Measurements from ENCODE around the gene RNF157. TPM values are rescaled to one million over a fixed set of nuclear protein-coding genes. Genes with fewer than 3 reads are reported as not detected.

The RNF157 gene
- total and polyA plus RNA-seq, 2 experiments from 2014 or later: 5.0 to 8.6 TPM

DNA sequence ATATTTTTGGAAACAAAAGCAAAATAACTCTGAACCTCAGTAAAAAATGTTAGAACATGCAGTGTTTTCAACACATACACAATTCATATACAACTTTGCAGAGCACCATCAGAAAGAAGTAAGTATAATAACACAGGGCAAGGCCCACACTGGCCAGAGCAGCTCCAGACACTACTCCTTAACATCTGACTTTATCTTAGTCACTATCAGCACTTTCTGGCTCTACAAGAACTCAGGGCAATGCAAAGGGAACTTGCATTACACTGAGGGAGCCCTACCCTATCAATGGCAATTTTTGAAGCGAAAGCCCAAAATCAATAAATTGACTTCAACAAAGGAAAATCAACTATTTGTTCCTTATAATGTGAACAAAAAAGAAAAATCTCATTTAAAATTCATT, 16.5 kb downstream of the RNF157 start:
- no peak overlapping the region for H2AFZ ChIP-seq
- H3K4me3 ChIP-seq: no peak overlapping the region
- H3K4me2 ChIP-seq: no peak overlapping the region
- no peaks in the 10 kb centered on the region for H4K20me1 ChIP-seq (ENCODE audit: insufficient read depth, poor library complexity, severe bottlenecking)
- H3K27ac ChIP-seq: no peak overlapping the region
- DNase-seq (ENCODE audit: low spot score): no peak
- H3K9me3 ChIP-seq (ENCODE audit: low read depth): no peaks in the 10 kb centered on the region
- H3K79me2 ChIP-seq: no peaks in the 10 kb centered on the region
- no peaks in the 10 kb centered on the region for H3K9me2 ChIP-seq (replicated peaks; ENCODE audit: insufficient read depth)
- TF ChIP-seq EZH2phosphoT487 (IDR thresholded peaks at IDR 0.05; ENCODE audit: low read depth, severe bottlenecking, unreplicated experiment): no peak
- no peak for TF ChIP-seq EZH2 (IDR thresholded peaks at IDR 0.05; ENCODE audit: borderline replicate concordance)
- TF ChIP-seq, protein P1, sequence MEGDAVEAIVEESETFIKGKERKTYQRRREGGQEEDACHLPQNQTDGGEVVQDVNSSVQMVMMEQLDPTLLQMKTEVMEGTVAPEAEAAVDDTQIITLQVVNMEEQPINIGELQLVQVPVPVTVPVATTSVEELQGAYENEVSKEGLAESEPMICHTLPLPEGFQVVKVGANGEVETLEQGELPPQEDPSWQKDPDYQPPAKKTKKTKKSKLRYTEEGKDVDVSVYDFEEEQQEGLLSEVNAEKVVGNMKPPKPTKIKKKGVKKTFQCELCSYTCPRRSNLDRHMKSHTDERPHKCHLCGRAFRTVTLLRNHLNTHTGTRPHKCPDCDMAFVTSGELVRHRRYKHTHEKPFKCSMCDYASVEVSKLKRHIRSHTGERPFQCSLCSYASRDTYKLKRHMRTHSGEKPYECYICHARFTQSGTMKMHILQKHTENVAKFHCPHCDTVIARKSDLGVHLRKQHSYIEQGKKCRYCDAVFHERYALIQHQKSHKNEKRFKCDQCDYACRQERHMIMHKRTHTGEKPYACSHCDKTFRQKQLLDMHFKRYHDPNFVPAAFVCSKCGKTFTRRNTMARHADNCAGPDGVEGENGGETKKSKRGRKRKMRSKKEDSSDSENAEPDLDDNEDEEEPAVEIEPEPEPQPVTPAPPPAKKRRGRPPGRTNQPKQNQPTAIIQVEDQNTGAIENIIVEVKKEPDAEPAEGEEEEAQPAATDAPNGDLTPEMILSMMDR (IDR thresholded peaks at IDR 0.05; ENCODE audit: poor library complexity): no peak
- H3K36me3 ChIP-seq (replicated peaks; ENCODE audit: insufficient read depth, low read depth): no peaks in the 10 kb centered on the region
- no peaks in the 10 kb centered on the region for H3K4me1 ChIP-seq (ENCODE audit: insufficient read depth)
- 100% methylated on average over 1 of the region's 1 CpG for WGBS (ENCODE audit: low lambda C conversion rate, missing lambda C conversion rate)
- no peaks in the 10 kb centered on the region for H3K27me3 ChIP-seq

GRCh38 chr17:76219670-76220383, 20.5 kb downstream of the RNF157 start:
- Histone ChIP-seq H3K27ac (no peak overlapping the region), H3K36me3 (replicated peaks; ENCODE audit: insufficient read depth, low read depth) (no peaks in the 10 kb centered on the region), H2AFZ (no peak overlapping the region), H3K27me3 (no peaks in the 10 kb centered on the region), H3K9me3 (ENCODE audit: low read depth) (no peaks in the 10 kb centered on the region), H3K4me1 (ENCODE audit: insufficient read depth) (no peaks in the 10 kb centered on the region), H4K20me1 (ENCODE audit: insufficient read depth, poor library complexity, severe bottlenecking) (no peaks in the 10 kb centered on the region), H3K9me2 (replicated peaks; ENCODE audit: insufficient read depth) (no peaks in the 10 kb centered on the region), H3K79me2 (no peaks in the 10 kb centered on the region), H3K4me2 (no peak overlapping the region), H3K4me3 (no peak overlapping the region)
- DNase-seq (ENCODE audit: low spot score): no peak
- 95% methylated on average over 7 of the region's 7 CpGs for WGBS (ENCODE audit: low lambda C conversion rate, missing lambda C conversion rate)
- TF ChIP-seq, protein P1 (IDR thresholded peaks at IDR 0.05; ENCODE audit: poor library complexity): no peak
- no peak for TF ChIP-seq EZH2phosphoT487 (IDR thresholded peaks at IDR 0.05; ENCODE audit: low read depth, severe bottlenecking, unreplicated experiment)
- no peak for TF ChIP-seq EZH2 (IDR thresholded peaks at IDR 0.05; ENCODE audit: borderline replicate concordance)

- Histone ChIP-seq H3K36me3 (replicated peaks; ENCODE audit: insufficient read depth, low read depth) (no peaks in the 10 kb centered on the region), H3K79me2 (no peaks in the 10 kb centered on the region), H3K4me1 (ENCODE audit: insufficient read depth) (no peaks in the 10 kb centered on the region), H3K4me3 (no peak overlapping the region), H3K9me2 (replicated peaks; ENCODE audit: insufficient read depth) (no peaks in the 10 kb centered on the region), H2AFZ (no peak overlapping the region), H3K9me3 (ENCODE audit: low read depth) (no peaks in the 10 kb centered on the region), H4K20me1 (ENCODE audit: insufficient read depth, poor library complexity, severe bottlenecking) (no peaks in the 10 kb centered on the region), H3K27ac (no peak overlapping the region), H3K4me2 (no peak overlapping the region), H3K27me3 (no peaks in the 10 kb centered on the region)
- no peak for DNase-seq (ENCODE audit: low spot score)
- WGBS (ENCODE audit: low lambda C conversion rate, missing lambda C conversion rate): 96% methylated on average over 3 of the region's 3 CpGs
- TF ChIP-seq EZH2 (IDR thresholded peaks at IDR 0.05; ENCODE audit: borderline replicate concordance) (no peak), EZH2phosphoT487 (IDR thresholded peaks at IDR 0.05; ENCODE audit: low read depth, severe bottlenecking, unreplicated experiment) (no peak)
- TF ChIP-seq, protein P1 (IDR thresholded peaks at IDR 0.05; ENCODE audit: poor library complexity): no peak
These were observed 23.2 kb downstream of the RNF157 start for GRCh38 chr17:76217081-76217480.

All from hepatocyte (in vitro differentiated cells).